A673 (cell line): ENCODE results near the gene NUDT21. TPM values are rescaled to one million over a fixed set of nuclear protein-coding genes. Genes with fewer than 3 reads are reported as not detected.

Source experiments
- BruUV-seq: library from RNA; stranded (reverse); fragments of 400-500 nt; replicated peaks from 2 replicates; lab custom pipeline; 2021; lab: Mats Ljungman, UMichigan
- CTCF ChIA-PET: fragments of 300-600 bp; sonication (Branson Sonifier 250); formaldehyde crosslinking; loops from one replicate; lab custom pipeline; 2022; ENCODE audit warnings: antibody characterized with exemption; lab: Charles Lee
- POLR2A ChIA-PET: fragments of 300-600 bp; sonication (Branson Sonifier 250); formaldehyde crosslinking; loops from one replicate; lab custom pipeline; 2022; ENCODE audit warnings: antibody characterized with exemption; ENCODE audit not compliant: low non-redundant PET; lab: Charles Lee
- DNase-seq: peaks from one replicate; pipeline ENCODE4 v3.0.0-alpha.2; 2015; ENCODE audit warnings: low spot score
- H3K27ac ChIP-seq: fragments of 200-600 bp; sonication (generic); 2 replicates; pipeline ENCODE4 v1.5.1; 2016; ENCODE audit warnings: mixed run types, low read depth, mild to moderate bottlenecking, mixed read lengths, antibody characterized with exemption, low read length; ENCODE audit not compliant: poor library complexity, severe bottlenecking
- H3K27me3 ChIP-seq: fragments of 200-600 bp; sonication (generic); replicated peaks from 2 replicates; pipeline ENCODE4 v1.6.1; 2017; ENCODE audit warnings: mixed run types, low read depth, mild to moderate bottlenecking, mixed read lengths, antibody characterized with exemption, low read length; ENCODE audit not compliant: insufficient read depth, poor library complexity
- H3K36me3 ChIP-seq: fragments of 200-600 bp; sonication (generic); 2 replicates; pipeline ENCODE4 v1.6.1; 2016; ENCODE audit warnings: mixed run types, mild to moderate bottlenecking, mixed read lengths, antibody characterized with exemption, low read length; ENCODE audit not compliant: insufficient read depth, poor library complexity, severe bottlenecking
- H3K4me1 ChIP-seq: fragments of 200-600 bp; sonication (generic); 2 replicates; pipeline ENCODE4 v1.6.1; 2017; ENCODE audit warnings: mixed run types, mild to moderate bottlenecking, mixed read lengths, antibody characterized with exemption, low read length; ENCODE audit not compliant: insufficient read depth, poor library complexity, severe bottlenecking
- H3K4me3 ChIP-seq: fragments of 200-600 bp; sonication (generic); 2 replicates; pipeline ENCODE4 v1.5.1; 2016; ENCODE audit warnings: low read depth, mixed run types, mild to moderate bottlenecking, mixed read lengths, low read length; ENCODE audit not compliant: poor library complexity, severe bottlenecking
- H3K9me3 ChIP-seq: fragments of 200-600 bp; sonication (generic); 2 replicates; pipeline ENCODE4 v1.6.1; 2016; ENCODE audit warnings: mixed run types, low read depth, mild to moderate bottlenecking, mixed read lengths, antibody characterized with exemption, low read length; ENCODE audit not compliant: poor library complexity, severe bottlenecking
- CTCF ChIP-seq: fragments of 300-800, 200-600 bp; sonication (generic); conservative IDR thresholded peaks from 2 replicates; pipeline ENCODE4 v1.5.1; 2017; ENCODE audit warnings: low read depth, mild to moderate bottlenecking, antibody characterized with exemption, low read length, moderate library complexity, mixed read lengths
- EZH2 ChIP-seq: fragments of 200-600 bp; sonication (generic); IDR thresholded peaks from 2 replicates; pipeline ENCODE4 v1.6.1; 2017; ENCODE audit warnings: borderline replicate concordance, low read depth, mild to moderate bottlenecking, mixed read lengths, antibody characterized with exemption, low read length; ENCODE audit not compliant: poor library complexity, severe bottlenecking
- intact Hi-C: fragments of 100-400 bp; cut with micrococcal nuclease; formaldehyde crosslinking; loops from one replicate; pipeline ENCODE4 v1.10.0; 2022; ENCODE audit not compliant: unreplicated experiment
- total RNA-seq: library from RNA; stranded (reverse); gene quantifications from 2 replicates; pipeline ENCODE4 v1.2.3, GENCODE V29; 2021

NUDT21 gene
- total RNA-seq, 1 experiment from 2014 or later: 231 TPM

GRCh38 chr16:56450275-56450985 is 702 bp downstream of the NUDT21 start:
- TF ChIP-seq EZH2: no peak
- TF ChIP-seq CTCF: no peak
- Histone ChIP-seq H3K9me3 (no peaks in the 10 kb centered on the region), H3K27me3 (no peaks in the 10 kb centered on the region), H3K36me3 (peaks cover 42% of the 10 kb centered on the region), H3K4me1 (peaks cover 38% of the 10 kb centered on the region), H3K4me3 (peak overlapping the region; percentile 81), H3K27ac (peak overlapping the region; percentile 90)
- BruUV-seq: no TSS peak
- CTCF ChIA-PET: no interaction called here
- intact Hi-C loops: no loop called here
- no peak for DNase-seq
- POLR2A ChIA-PET: interaction anchor here (0.6 kb wide), 2 partner anchors 305 to 780 kb away, joined by 3 to 12 read pairs; no protein-coding TSS in a partner anchor

GRCh38 chr16:56448005-56448404 is 3.1 kb downstream of the NUDT21 start:
- H3K4me3 ChIP-seq: no peak overlapping the region
- peaks cover 35% of the 10 kb centered on the region for H3K36me3 ChIP-seq
- DNase-seq: no peak
- H3K4me1 ChIP-seq: peaks cover 35% of the 10 kb centered on the region
- no peaks in the 10 kb centered on the region for H3K9me3 ChIP-seq
- no TSS peak for BruUV-seq
- no peaks in the 10 kb centered on the region for H3K27me3 ChIP-seq
- TF ChIP-seq EZH2 (no peak), CTCF (no peak)
- ChIA-PET CTCF (no interaction called here), POLR2A (no interaction called here)
- H3K27ac ChIP-seq: peak overlapping the region; percentile 27
- intact Hi-C loops: no loop called here

GRCh38 chr16:56447286-56447685 is 3.8 kb downstream of the NUDT21 start:
- Histone ChIP-seq H3K4me1 (peaks cover 28% of the 10 kb centered on the region), H3K9me3 (no peaks in the 10 kb centered on the region), H3K36me3 (peaks cover 36% of the 10 kb centered on the region), H3K27me3 (no peaks in the 10 kb centered on the region), H3K4me3 (no peak overlapping the region), H3K27ac (peak overlapping the region; percentile 27)
- intact Hi-C loops: no loop called here
- no peak for TF ChIP-seq EZH2
- no peak for TF ChIP-seq CTCF
- BruUV-seq: no TSS peak
- ChIA-PET CTCF (no interaction called here), POLR2A (no interaction called here)
- DNase-seq: no peak
